ENCODE data around the gene FAM237B. TPM values are rescaled to one million over a fixed set of nuclear protein-coding genes. Genes with fewer than 3 reads are reported as not detected.
"Not testable (repeated sequence)": the region's sequence is repeated elsewhere in the genome, so short reads cannot be mapped to it uniquely, and the experiment has no call there.

Gene FAM237B
- under 1 TPM in 7 of 8 experiments, not detected in 1; 0.05 to 0.78 (median 0.16) TPM for total RNA-seq

DNA sequence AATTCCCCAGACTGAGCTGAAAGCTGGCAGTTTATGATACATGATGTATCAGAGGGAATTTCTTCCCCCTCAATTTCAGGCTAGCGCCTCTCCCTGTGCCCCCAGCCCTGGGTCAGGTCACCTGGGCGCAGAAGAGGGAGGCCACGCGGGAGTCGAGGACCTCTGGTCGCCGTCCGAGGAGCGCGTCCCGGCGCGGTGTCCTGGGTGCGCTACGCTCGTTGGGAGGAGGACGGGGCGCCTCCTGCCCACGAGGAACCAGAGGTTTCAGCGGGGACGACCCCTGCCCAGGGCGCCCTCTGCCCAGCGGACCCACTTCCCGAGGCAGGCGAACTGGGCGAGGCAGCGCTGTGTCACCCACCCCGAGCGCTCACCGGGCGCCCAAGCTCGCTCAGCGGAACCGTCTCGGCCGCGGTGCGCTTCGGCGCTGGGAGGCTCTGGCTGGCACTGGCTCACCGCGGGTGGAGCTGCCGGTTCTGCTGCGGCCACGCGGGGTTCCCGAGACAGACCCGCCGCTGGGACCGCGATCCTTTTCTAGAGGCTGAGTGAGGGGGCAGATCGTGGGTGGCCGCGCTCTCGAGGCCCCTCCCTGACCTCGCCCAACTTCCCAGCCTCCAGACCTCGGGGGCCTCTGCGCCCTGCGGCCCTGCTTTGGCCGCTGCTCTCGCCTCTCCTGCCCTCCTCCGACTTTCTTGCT is at the start of gene FAM237B:
FAM237B (minus strand) TSS at position 504 of the 694 bp plus-strand sequence. CDS start 1,556 bp downstream, outside the sequence.
- Histone ChIP-seq H3K4me1 (replicated peaks in 1 of 2) (no peaks in the 10 kb centered on the region), H3K27ac (no peak within 1 kb of the TSS), H3K4me3 (peak within 1 kb of the TSS; percentile 23 to 30 (median 27))
- in situ Hi-C loops (cut with MboI; ENCODE audit: low pct_unique_long_range_greater_than_20kb in 2 of 9, low sequenced_read_pairs in 9 of 9, unreplicated experiment in 9 of 9) = no loop called here
- WGBS, 10 experiments = 0 to 40% (median 16%) methylated on average over 1 to 20 of the region's 62 CpGs; no CpG with 5 or more reads in 1 of the 10 experiments
- peak; percentile 45 to 93 (median 64) for ATAC-seq (replicated peaks in 6 of 8)

DNA sequence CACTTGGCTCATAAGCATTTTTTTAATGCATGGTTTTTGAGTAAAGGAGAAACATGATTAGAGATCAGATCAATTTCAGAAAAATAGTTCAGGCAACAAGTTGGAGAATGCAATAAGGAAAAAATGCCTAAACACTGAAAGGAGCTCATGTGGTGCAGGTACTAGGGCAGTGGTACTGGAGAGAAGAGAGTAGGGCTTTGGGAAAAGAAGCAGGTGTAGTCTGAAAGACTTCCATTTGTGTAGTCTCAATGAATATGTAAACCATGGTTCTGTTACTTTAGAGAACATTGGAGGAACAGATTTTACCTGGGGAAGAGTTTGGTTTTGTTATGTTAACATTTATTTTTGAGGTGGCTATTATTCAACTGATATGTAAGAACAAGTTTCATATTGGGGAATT is 30.9 kb upstream of the FAM237B start:
- Histone ChIP-seq H3K4me1 (replicated peaks in 1 of 2) (peaks cover 0 to 5% of the 10 kb centered on the region in 2 donors), H3K4me3 (no peak overlapping the region), H3K27ac (no peak overlapping the region)
- in situ Hi-C loops (cut with MboI; ENCODE audit: low pct_unique_long_range_greater_than_20kb in 2 of 9, low sequenced_read_pairs in 9 of 9, unreplicated experiment in 9 of 9) = no loop called here
- ATAC-seq (replicated peaks in 6 of 8) = no peak

DNA sequence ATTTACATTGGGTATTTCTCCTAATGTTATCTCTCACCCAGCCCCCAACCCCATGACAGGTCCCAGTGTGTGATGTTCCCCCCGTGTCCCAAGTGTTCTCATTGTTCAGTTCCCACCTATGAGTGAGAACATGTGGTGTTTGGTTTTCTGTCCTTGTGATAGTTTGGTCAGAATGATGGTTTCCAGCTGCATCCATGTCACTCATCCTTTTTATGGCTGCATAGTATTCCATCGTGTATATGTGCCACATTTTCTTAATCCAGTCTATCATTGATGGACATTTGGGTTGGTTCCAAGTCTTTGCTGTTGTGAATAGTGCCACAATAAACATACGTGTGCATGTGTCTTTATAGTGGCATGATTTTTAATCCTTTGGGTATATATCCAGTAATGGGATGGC is 28.9 kb upstream of the FAM237B start:
- ATAC-seq (replicated peaks in 6 of 8); H3K4me1 ChIP-seq (replicated peaks in 1 of 2); in situ Hi-C loops (cut with MboI; ENCODE audit: low pct_unique_long_range_greater_than_20kb in 2 of 9, low sequenced_read_pairs in 9 of 9, unreplicated experiment in 9 of 9); H3K27ac ChIP-seq; H3K4me3 ChIP-seq: not testable (repeated sequence)
- 83 to 100% (median 100%) methylated on average over 1 of the region's 3 CpGs; no CpG with 5 or more reads in 5 of the 10 experiments for WGBS, 10 experiments

DNA sequence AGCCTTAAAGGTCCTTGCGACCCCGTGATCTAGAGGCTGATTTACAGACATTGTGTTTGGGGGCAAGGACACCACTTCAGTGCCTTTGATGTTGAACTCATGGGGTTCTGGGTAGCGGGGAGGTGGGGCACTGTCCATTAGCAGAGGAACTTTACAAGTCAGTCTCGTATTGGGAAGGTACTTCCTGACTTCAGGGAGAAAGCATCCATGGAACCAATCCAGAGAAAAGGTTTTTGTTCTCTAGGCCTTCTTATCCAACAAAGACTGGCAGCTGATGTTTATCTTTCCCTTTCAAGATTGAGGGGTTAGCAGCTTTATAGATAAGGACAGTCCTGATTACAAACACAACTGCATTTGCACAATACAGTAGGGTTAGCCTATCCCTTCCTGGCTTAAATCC is 28.2 kb upstream of the FAM237B start:
- Histone ChIP-seq H3K4me3 (no peak overlapping the region), H3K4me1 (replicated peaks in 1 of 2) (peaks cover 5 to 11% of the 10 kb centered on the region in 2 donors), H3K27ac (no peak overlapping the region)
- ATAC-seq (replicated peaks in 6 of 8) = no peak
- in situ Hi-C loops (cut with MboI; ENCODE audit: low pct_unique_long_range_greater_than_20kb in 2 of 9, low sequenced_read_pairs in 9 of 9, unreplicated experiment in 9 of 9) = no loop called here
- WGBS, 10 experiments = 60 to 100% (median 90%) methylated on average over 1 to 3 of the region's 4 CpGs; no CpG with 5 or more reads in 4 of the 10 experiments

DNA sequence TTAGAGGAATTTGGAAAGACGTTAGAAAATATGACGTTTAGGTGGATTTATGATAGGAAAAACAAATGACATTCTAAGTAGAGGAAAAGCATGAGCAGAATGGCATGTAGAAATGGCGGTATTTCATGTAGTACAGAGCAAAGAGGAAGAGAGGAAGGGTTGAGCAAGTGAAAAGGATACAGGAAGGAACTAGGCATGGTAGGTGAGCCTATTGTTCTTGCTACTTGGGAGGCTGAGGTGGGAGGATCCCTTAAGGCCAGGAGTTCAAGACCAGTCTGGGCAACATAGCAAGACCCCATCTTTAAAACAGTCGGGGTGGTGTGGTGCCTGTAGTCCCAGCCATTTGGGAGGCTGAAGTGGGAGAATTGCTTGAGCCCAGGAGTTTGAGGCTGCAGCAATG is 26.7 kb upstream of the FAM237B start:
- in situ Hi-C loops (cut with MboI; ENCODE audit: low pct_unique_long_range_greater_than_20kb in 2 of 9, low sequenced_read_pairs in 9 of 9, unreplicated experiment in 9 of 9) = no loop called here
- WGBS, 10 experiments = 62 to 91% (median 81%) methylated on average over 1 to 4 of the region's 4 CpGs
- Histone ChIP-seq H3K4me3 (peak overlapping the region in 2 of 5 donors; percentile 60 to 73), H3K4me1 (replicated peaks in 1 of 2) (peaks cover 5 to 11% of the 10 kb centered on the region in 2 donors), H3K27ac (no peak overlapping the region)
- no peak for ATAC-seq (replicated peaks in 6 of 8)

DNA sequence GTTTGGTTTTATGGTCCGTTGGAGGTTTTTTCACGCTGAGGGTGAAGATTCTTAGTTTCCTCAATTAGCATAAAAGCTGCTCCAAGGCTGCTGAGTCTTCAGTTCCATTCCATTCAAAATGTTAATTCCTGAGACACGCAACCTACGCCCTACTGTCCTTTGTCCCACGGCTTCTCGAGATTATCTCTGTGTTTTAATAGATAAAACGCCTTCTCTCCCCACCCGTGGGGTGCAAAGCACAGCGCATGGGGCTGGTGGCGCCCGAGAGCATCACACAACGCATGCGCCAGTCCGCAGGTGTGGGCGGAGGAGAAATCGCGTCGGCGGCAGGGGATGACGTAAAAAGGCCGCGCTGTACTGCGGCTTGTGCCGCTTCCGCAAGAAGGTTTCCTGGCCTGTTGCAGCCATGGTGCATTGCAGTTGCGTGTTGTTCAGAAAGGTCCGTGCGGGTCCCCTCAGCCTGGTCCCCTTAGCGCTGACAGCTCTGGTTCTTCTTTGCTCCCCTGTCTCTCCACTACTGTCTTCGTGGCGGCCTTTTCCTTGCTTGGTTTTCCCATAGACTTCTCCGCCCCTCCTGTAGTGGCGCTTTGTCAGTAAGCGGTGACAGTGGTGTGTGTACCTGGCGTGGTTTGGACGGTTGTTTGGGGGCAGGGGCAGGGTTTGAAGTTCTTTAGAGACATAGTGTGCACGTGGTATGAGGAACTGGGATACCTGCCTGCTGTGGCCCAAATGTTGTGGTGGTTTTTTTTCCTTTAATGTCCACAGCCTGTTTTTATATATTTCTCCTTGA is 25.4 kb upstream of the FAM237B start, which contains the start of gene GTPBP10:
GTPBP10 (plus strand) TSS at position 381 of the 790 bp plus-strand sequence; CDS start at position 407, 26 bp downstream.
- Histone ChIP-seq H3K4me1 (replicated peaks in 1 of 2) (peaks cover 5 to 11% of the 10 kb centered on the region in 2 donors), H3K4me3 (peak within 1 kb of the TSS; percentile 60 to 92 (median 75)), H3K27ac (peak within 1 kb of the TSS; percentile 74 to 85)
- 0 to 2% (median 0%) methylated on average over 1 to 28 of the region's 37 CpGs; no CpG with 5 or more reads in 1 of the 10 experiments for WGBS, 10 experiments
- ATAC-seq (replicated peaks in 6 of 8) = peak; percentile 87 to 99 (median 98)
- in situ Hi-C loops (cut with MboI; ENCODE audit: low pct_unique_long_range_greater_than_20kb in 2 of 9, low sequenced_read_pairs in 9 of 9, unreplicated experiment in 9 of 9) = no loop called here

DNA sequence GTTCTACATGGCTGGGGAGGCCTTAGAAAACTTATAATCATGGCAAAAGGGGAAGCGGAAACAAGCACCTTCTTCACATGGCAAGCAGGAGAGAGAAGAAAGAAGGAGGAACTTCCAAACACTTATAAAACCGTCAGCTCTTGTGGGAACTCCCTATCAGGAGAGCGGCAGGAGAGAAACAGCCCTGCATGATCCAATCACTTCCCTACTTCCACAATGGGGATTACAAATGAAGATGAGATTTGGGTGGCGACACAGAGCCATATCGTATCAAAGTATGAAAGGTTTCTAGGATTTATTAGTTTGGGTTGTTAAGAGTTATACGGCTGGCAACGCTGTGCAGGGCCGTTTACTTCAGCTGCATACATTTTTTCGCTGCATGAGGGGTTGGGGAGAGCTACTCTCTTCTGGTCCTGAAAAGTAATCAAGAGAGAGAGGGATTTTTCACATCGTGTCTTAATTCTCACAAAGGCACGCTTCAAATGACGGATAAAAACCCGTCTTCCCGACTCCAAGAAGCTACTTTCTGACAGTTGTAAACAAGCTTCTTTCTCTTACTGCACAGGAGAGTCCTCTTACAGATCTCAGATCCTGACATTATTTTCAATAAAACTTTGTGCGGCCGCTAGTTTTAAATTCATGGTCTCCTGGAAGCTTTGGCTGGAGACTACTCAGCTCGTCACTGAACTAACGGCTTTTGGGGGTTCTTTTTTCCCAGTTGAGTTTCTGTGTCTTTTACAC is 24.7 kb upstream of the FAM237B start:
- in situ Hi-C loops (cut with MboI; ENCODE audit: low pct_unique_long_range_greater_than_20kb in 2 of 9, low sequenced_read_pairs in 9 of 9, unreplicated experiment in 9 of 9) = no loop called here
- Histone ChIP-seq H3K27ac (peak overlapping the region; percentile 4 to 48), H3K4me3 (peak overlapping the region; percentile 60 to 92 (median 75)), H3K4me1 (replicated peaks in 1 of 2) (peaks cover 5 to 11% of the 10 kb centered on the region in 2 donors)
- 2 to 50% (median 17%) methylated on average over 3 to 16 of the region's 18 CpGs for WGBS, 10 experiments
- ATAC-seq (replicated peaks in 6 of 8) = peak; percentile 20 to 49 (median 31)

DNA sequence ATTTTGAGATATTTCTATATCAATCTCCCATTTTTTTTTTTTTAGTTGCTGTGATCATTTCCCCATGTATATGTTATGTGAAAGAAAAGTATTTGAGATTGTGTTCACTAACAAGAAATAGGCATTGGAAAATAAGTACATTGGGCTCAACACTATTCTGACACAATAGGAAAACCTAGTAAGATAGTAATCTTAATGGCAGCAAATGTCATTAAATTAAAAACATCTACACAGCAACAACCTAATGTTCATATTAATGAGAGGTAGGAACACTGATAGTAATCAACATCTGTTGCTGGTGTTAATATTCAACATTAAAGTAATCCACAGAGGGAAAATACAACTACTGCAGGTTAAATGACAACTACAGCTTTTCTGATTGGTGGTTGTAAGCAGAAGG is 23.9 kb upstream of the FAM237B start:
- Histone ChIP-seq H3K4me1 (replicated peaks in 1 of 2) (peaks cover 5 to 11% of the 10 kb centered on the region in 2 donors), H3K27ac (no peak overlapping the region), H3K4me3 (peak overlapping the region in 2 of 5 donors; percentile 73 to 92)
- no peak for ATAC-seq (replicated peaks in 6 of 8)
- in situ Hi-C loops (cut with MboI; ENCODE audit: low pct_unique_long_range_greater_than_20kb in 2 of 9, low sequenced_read_pairs in 9 of 9, unreplicated experiment in 9 of 9) = no loop called here

DNA sequence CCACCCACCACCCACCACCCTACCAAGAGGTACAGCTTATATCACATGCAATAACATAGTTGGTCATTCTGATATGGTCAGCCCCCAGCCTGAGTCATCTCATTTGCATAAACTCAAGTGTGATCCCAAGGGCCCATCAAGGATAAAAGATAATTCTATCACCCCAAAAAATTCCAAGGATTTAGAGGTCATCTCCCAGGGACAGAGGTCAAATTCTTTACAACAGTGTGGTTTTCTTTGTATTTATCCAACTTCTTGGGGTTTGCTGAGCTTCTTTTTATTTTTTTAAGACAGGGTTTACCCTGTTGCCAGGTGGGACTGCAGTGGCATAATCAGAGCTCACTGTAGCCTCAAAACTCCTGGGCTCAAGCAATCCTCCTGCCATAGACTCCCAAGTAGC is 16.0 kb upstream of the FAM237B start:
- Histone ChIP-seq H3K4me3 (no peak overlapping the region), H3K4me1 (replicated peaks in 1 of 2) (no peaks in the 10 kb centered on the region), H3K27ac (no peak overlapping the region)
- no peak for ATAC-seq (replicated peaks in 6 of 8)
- in situ Hi-C loops (cut with MboI; ENCODE audit: low pct_unique_long_range_greater_than_20kb in 2 of 9, low sequenced_read_pairs in 9 of 9, unreplicated experiment in 9 of 9) = no loop called here

DNA sequence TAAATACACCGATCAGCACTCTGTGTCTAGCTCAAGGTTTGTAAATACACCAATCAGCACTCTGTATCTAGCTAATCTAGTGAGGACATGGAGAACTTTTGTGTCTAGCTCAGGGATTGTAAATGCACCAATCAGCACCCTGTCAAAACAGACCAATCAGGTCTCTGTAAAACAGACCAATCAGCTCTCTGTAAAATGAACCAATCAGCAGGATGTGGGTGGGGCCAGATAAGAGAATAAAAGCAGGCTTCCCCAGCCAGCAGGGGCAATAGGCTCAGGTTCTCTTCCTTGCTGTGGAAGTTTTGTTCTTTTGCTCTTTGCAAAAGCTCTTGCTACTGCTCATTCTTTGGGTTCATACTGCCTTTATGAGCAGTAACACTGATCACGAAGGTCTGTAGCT is 13.8 kb upstream of the FAM237B start:
- H3K4me3 ChIP-seq; ATAC-seq (replicated peaks in 6 of 8); H3K4me1 ChIP-seq (replicated peaks in 1 of 2); in situ Hi-C loops (cut with MboI; ENCODE audit: low pct_unique_long_range_greater_than_20kb in 2 of 9, low sequenced_read_pairs in 9 of 9, unreplicated experiment in 9 of 9); H3K27ac ChIP-seq: not testable (repeated sequence)
- WGBS, 10 experiments = 20 to 100% (median 67%) methylated on average over 1 of the region's 2 CpGs; no CpG with 5 or more reads in 6 of the 10 experiments

DNA sequence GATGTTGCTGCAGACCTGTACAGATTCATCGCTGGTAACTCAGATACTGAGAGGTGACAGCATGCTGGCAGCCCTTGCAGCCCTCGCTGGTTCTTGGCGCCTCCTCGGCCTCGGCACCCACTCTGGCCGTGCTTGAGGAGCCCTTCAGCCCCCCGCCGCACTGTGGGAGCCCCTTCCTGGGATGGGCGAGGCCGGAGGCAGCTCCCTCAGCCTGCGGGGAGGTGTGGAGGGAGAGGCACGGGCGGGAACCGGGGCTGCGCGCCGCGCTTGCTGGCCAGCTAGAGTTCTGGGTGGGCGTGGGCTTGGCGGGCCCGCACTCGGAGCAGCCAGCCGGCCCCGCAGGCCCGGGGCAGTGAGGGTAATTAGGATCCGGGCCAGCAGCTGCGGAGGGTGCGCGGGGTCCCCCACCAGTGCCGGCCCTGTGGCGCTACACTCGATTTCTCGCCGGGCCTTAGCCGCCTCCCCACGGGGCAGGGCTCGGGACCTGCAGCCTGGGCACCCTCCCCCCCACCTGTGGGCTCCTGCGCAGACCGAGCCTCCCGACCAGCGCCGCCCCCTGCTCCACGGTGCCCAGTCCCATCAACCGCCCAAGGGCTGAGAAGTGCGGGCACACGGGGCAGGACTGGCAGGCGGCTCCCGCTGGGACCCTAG is 13.2 kb upstream of the FAM237B start:
- ATAC-seq (replicated peaks in 6 of 8) = no peak
- Histone ChIP-seq H3K4me1 (replicated peaks in 1 of 2) (no peaks in the 10 kb centered on the region), H3K4me3 (no peak overlapping the region), H3K27ac (no peak overlapping the region)
- WGBS, 10 experiments = 60 to 100% (median 100%) methylated on average over 1 of the region's 48 CpGs; no CpG with 5 or more reads in 5 of the 10 experiments
- in situ Hi-C loops (cut with MboI; ENCODE audit: low pct_unique_long_range_greater_than_20kb in 2 of 9, low sequenced_read_pairs in 9 of 9, unreplicated experiment in 9 of 9) = no loop called here

DNA sequence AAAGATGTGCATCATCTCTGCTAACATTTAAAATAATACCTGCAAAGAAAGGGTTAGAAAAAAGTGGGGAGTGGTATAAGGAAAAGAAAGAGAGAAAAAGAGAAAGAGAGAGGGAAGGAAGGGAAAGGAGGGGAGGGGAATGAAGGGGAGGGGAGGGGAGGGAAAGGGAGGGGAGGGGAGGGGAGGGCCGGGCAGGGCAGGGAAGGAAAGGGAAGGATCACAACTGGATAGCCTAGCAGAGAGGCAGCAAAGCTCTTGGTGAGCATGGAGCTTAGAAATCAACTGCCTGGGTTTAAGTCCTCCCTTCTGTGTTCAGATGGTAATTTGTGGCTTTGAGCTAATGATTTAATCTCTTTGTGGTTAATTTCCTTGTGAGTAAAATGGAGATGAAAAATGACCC is 5.4 kb upstream of the FAM237B start:
- WGBS, 10 experiments = no CpG with 5 or more reads among the region's 1 CpG
- Histone ChIP-seq H3K4me1 (replicated peaks in 1 of 2) (no peaks in the 10 kb centered on the region), H3K27ac (no peak overlapping the region), H3K4me3 (no peak overlapping the region)
- in situ Hi-C loops (cut with MboI; ENCODE audit: low pct_unique_long_range_greater_than_20kb in 2 of 9, low sequenced_read_pairs in 9 of 9, unreplicated experiment in 9 of 9) = no loop called here
- ATAC-seq (replicated peaks in 6 of 8) = peak in 2 of 8 experiments; percentile 34 to 40
